GM10248 (cell line): Measurements from ENCODE around the gene HS1BP3.

Experiments
- CTCF ChIA-PET: fragments of 300-600 bp; sonication (Branson Sonifier 250); formaldehyde crosslinking; extraction: SDS; loops from one replicate; lab custom pipeline; 2021; ENCODE audit warnings: antibody characterized with exemption; lab: Yijun Ruan, JAX
- POLR2A ChIA-PET: fragments of 350-650 bp; sonication (Branson Sonifier 250); formaldehyde crosslinking; extraction: SDS; loops from one replicate; lab custom pipeline; 2020; ENCODE audit warnings: antibody characterized with exemption; lab: Yijun Ruan, JAX
- DNase-seq: peaks from one replicate; pipeline ENCODE4 v3.0.0; 2012; ENCODE audit errors: extremely low spot score
- CTCF ChIP-seq: IDR thresholded peaks from 2 replicates; pipeline ENCODE4 v1.5.1; 2012; ENCODE audit warnings: mild to moderate bottlenecking, low read depth; ENCODE audit errors: extremely low read depth, missing control alignments, control extremely low read depth

HS1BP3 gene

GRCh38 chr2:20597860-20598183, 53.1 kb downstream of the HS1BP3 start:
- TF ChIP-seq CTCF = no peak
- POLR2A ChIA-PET = interaction anchor here (4.3 kb wide), 1 partner anchor 151 kb away, joined by 52 read pairs; the partner anchor contains the start of gene RHOB
- CTCF ChIA-PET = interaction anchor here (0.9 to 3.8 kb wide), 6 partner anchors 9 to 186 kb away, joined by 3 to 23 read pairs (median 5); partner anchors contain the start of gene HS1BP3
- no peak for DNase-seq

GRCh38 chr2:20596973-20597859, 53.7 kb downstream of the HS1BP3 start:
- ChIA-PET CTCF (interaction anchor here (0.9 to 3.8 kb wide), 9 partner anchors 7 to 185 kb away, joined by 3 to 23 read pairs (median 8); partner anchors contain the start of gene HS1BP3), POLR2A (interaction anchor here (4.3 kb wide), 1 partner anchor 150 kb away, joined by 52 read pairs; the partner anchor contains the start of gene RHOB)
- DNase-seq = no peak
- TF ChIP-seq CTCF = no peak

- DNase-seq = no peak
- TF ChIP-seq CTCF = no peak
- POLR2A ChIA-PET = interaction anchor here (1.5 to 4.3 kb wide), 2 partner anchors 20 to 149 kb away, joined by 5 to 52 read pairs; partner anchors contain the start of gene RHOB
- CTCF ChIA-PET = interaction anchor here (0.8 to 3.8 kb wide), 21 partner anchors 8 to 185 kb away, joined by 3 to 23 read pairs (median 4); partner anchors contain the start of genes HS1BP3 and RHOB
Measured at GRCh38 chr2:20596193-20596972, 54.5 kb downstream of the HS1BP3 start.

- CTCF ChIA-PET = interaction anchor here (0.7 to 3.8 kb wide), 24 partner anchors 9 to 184 kb away, joined by 3 to 23 read pairs (median 4); partner anchors contain the start of genes HS1BP3 and RHOB
Measured at GRCh38 chr2:20595439-20596192, 55.3 kb downstream of the HS1BP3 start.

GRCh38 chr2:20594957-20595356, 55.9 kb downstream of the HS1BP3 start:
- TF ChIP-seq CTCF = no peak
- ChIA-PET POLR2A (interaction anchor here (1.5 to 4.3 kb wide), 2 partner anchors 19 to 148 kb away, joined by 5 to 52 read pairs; partner anchors contain the start of gene RHOB), CTCF (interaction anchor here (0.7 to 3.8 kb wide), 9 partner anchors 9 to 184 kb away, joined by 3 to 23 read pairs (median 4); partner anchors contain the start of gene RHOB)
- DNase-seq = no peak

More at GRCh38 chr2:20595439-20596192, 55.3 kb downstream of the HS1BP3 start:
- no peak for TF ChIP-seq CTCF
- peak; percentile 77 for DNase-seq
- POLR2A ChIA-PET = interaction anchor here (1.5 to 4.3 kb wide), 2 partner anchors 19 to 148 kb away, joined by 5 to 52 read pairs; partner anchors contain the start of gene RHOB
